ENCODE data around the gene ADAP2. TPM values are rescaled to one million over a fixed set of nuclear protein-coding genes. Genes with fewer than 3 reads are reported as not detected.
"Not testable (repeated sequence)": the region's sequence is repeated elsewhere in the genome, so short reads cannot be mapped to it uniquely, and the experiment has no call there.

Gene ADAP2
- total RNA-seq, 1 experiment from 2014 or later = 1.2 TPM

DNA sequence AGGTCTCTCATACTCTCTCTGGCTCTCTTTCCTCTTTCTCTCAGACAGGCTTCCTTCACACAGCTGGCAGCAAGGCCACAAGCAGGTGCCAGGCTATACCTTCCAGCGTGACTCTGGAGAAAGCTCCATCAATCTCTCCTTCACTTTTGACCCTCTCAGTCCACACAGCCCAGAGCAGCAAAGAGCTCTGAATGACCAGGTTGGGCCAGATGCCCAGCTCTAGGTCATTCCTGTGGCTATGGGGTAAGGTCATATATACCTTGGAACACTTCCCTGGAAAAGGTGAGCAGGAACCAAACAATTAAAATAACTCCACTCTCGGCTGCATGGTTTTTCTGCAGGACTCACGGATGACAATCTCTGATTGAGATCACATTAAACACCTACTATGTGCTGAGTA is 8.8 kb downstream of the ADAP2 start:
- no peak for DNase-seq (ENCODE audit: low spot score)
- H3K27me3 Mint-ChIP-seq (ENCODE audit: low read depth) = peaks cover 11% of the 10 kb centered on the region
- H3K4me1 Mint-ChIP-seq = no peaks in the 10 kb centered on the region
- H3K9me3 Mint-ChIP-seq = no peaks in the 10 kb centered on the region
- no peak for ATAC-seq
- TF ChIP-seq ZNF219 (CRISPR knock-in tag; IDR thresholded peaks at IDR 0.05; ENCODE audit: borderline replicate concordance) (no peak), ZNF138 (CRISPR knock-in tag; conservative IDR thresholded peaks at IDR 0.05) (no peak), NR2C2 (CRISPR knock-in tag; IDR thresholded peaks at IDR 0.05) (no peak), IRF1 (CRISPR knock-in tag; IDR thresholded peaks at IDR 0.05) (no peak), GRHL2 (CRISPR knock-in tag; IDR thresholded peaks at IDR 0.05; ENCODE audit: insufficient replicate concordance, severe bottlenecking) (no peak), MAX (CRISPR knock-in tag; IDR thresholded peaks at IDR 0.05) (no peak), MXD4 (CRISPR knock-in tag; IDR thresholded peaks at IDR 0.05; ENCODE audit: borderline replicate concordance) (no peak), SOX15 (CRISPR knock-in tag; IDR thresholded peaks at IDR 0.05) (no peak), ZBTB21 (CRISPR knock-in tag; IDR thresholded peaks at IDR 0.05; ENCODE audit: borderline replicate concordance) (no peak), ARID4B (CRISPR knock-in tag; IDR thresholded peaks at IDR 0.05; ENCODE audit: borderline replicate concordance) (no peak), PRDM15 (CRISPR knock-in tag; IDR thresholded peaks at IDR 0.05) (no peak)
- TF ChIP-seq, protein P1, sequence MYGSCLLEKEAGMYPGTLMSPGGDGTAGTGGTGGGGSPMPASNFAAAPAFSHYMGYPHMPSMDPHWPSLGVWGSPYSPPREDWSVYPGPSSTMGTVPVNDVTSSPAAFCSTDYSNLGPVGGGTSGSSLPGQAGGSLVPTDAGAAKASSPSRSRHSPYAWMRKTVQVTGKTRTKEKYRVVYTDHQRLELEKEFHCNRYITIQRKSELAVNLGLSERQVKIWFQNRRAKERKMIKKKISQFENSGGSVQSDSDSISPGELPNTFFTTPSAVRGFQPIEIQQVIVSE (CRISPR knock-in tag; IDR thresholded peaks at IDR 0.05; ENCODE audit: borderline replicate concordance) = no peak
- no peak overlapping the region for H3K4me3 Mint-ChIP-seq
- H3K36me3 Mint-ChIP-seq = no peaks in the 10 kb centered on the region
- POLR2A ChIA-PET = no interaction called here
- CTCF ChIA-PET = interaction anchor here (0.5 kb wide), 1 partner anchor 452 kb away, joined by 4 read pairs; no protein-coding TSS in a partner anchor
- no peak overlapping the region for H3K27ac Mint-ChIP-seq

DNA sequence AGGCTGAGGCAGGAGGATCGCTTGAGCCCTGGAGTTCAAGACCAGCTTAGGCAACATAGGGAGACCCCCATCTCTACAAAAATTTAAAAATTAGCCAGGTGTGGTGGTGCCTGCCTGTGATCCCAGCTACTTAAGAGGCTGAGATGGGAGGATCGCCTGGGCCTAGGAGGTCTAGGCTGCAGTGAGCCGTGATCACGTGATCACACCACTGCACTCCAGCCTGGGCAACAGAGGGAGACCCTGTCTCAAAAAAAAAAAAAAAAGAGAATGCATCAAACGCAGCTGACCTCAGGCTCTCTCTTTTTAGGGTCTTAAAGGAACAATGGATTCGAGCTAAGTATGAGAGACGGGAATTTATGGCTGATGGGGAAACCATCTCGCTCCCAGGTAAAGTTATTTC is 9.8 kb downstream of the ADAP2 start:
- H3K9me3 Mint-ChIP-seq; DNase-seq (ENCODE audit: low spot score); H3K4me3 Mint-ChIP-seq; CTCF ChIA-PET; H3K27me3 Mint-ChIP-seq (ENCODE audit: low read depth); ATAC-seq; H3K36me3 Mint-ChIP-seq; POLR2A ChIA-PET; H3K27ac Mint-ChIP-seq; H3K4me1 Mint-ChIP-seq: not testable (repeated sequence)

DNA sequence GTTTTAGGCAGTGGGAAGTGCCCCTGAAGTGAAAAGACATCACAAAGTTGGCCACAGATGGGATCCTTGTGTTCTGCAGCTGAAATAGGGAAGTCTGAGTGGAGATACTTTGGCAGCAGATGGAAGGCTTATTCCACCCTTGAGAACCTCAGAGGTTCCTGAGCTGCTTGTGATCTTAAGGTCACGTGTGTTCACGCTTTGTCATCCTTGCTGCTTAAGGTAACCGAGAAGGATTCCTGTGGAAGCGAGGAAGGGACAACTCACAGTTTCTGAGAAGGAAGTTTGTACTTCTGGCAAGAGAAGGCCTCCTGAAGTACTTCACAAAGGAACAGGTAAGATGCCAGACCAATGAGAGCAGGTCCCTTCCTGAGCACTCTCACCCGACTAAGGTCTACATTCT is 12.2 kb downstream of the ADAP2 start:
- CTCF ChIA-PET = no interaction called here
- no peaks in the 10 kb centered on the region; the same call in 1 of the 2 replicates for H3K27me3 Mint-ChIP-seq (ENCODE audit: low read depth)
- no peaks in the 10 kb centered on the region for H3K36me3 Mint-ChIP-seq
- H3K27ac Mint-ChIP-seq = no peak overlapping the region
- DNase-seq (ENCODE audit: low spot score) (no peak), ATAC-seq (no peak)
- no peaks in the 10 kb centered on the region for H3K4me1 Mint-ChIP-seq
- no peak overlapping the region for H3K4me3 Mint-ChIP-seq
- POLR2A ChIA-PET = interaction anchor here (1.2 kb wide), 1 partner anchor 27 kb away, joined by 3 read pairs; no protein-coding TSS in a partner anchor
- no peaks in the 10 kb centered on the region for H3K9me3 Mint-ChIP-seq
- TF ChIP-seq, protein P2, sequence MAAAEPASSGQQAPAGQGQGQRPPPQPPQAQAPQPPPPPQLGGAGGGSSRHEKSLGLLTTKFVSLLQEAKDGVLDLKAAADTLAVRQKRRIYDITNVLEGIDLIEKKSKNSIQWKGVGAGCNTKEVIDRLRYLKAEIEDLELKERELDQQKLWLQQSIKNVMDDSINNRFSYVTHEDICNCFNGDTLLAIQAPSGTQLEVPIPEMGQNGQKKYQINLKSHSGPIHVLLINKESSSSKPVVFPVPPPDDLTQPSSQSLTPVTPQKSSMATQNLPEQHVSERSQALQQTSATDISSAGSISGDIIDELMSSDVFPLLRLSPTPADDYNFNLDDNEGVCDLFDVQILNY (CRISPR knock-in tag; IDR thresholded peaks at IDR 0.05) = no peak
- TF ChIP-seq, protein P3, sequence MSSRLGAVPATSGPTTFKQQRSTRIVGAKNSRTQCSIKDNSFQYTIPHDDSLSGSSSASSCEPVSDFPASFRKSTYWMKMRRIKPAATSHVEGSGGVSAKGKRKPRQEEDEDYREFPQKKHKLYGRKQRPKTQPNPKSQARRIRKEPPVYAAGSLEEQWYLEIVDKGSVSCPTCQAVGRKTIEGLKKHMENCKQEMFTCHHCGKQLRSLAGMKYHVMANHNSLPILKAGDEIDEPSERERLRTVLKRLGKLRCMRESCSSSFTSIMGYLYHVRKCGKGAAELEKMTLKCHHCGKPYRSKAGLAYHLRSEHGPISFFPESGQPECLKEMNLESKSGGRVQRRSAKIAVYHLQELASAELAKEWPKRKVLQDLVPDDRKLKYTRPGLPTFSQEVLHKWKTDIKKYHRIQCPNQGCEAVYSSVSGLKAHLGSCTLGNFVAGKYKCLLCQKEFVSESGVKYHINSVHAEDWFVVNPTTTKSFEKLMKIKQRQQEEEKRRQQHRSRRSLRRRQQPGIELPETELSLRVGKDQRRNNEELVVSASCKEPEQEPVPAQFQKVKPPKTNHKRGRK (CRISPR knock-in tag; IDR thresholded peaks at IDR 0.05; ENCODE audit: borderline replicate concordance) = no peak
- TF ChIP-seq E2F1 (CRISPR knock-in tag; IDR thresholded peaks at IDR 0.05) (no peak), ZNF121 (CRISPR knock-in tag; IDR thresholded peaks at IDR 0.05) (no peak), ZNF263 (CRISPR knock-in tag; IDR thresholded peaks at IDR 0.05; ENCODE audit: low read depth) (no peak), ZNF219 (CRISPR knock-in tag; IDR thresholded peaks at IDR 0.05; ENCODE audit: borderline replicate concordance) (no peak), FOXJ3 (CRISPR knock-in tag; IDR thresholded peaks at IDR 0.05; ENCODE audit: borderline replicate concordance) (no peak), NR2C2 (CRISPR knock-in tag; IDR thresholded peaks at IDR 0.05) (no peak)

Measured in WTC11 (cell line).